ENCODE data around the gene STK10.
A peak's percentile ranks its signal among the peaks of the same experiment; 100 is the strongest.
"Not testable (repeated sequence)": the region's sequence is repeated elsewhere in the genome, so short reads cannot be mapped to it uniquely, and the experiment has no call there.

The STK10 gene

DNA sequence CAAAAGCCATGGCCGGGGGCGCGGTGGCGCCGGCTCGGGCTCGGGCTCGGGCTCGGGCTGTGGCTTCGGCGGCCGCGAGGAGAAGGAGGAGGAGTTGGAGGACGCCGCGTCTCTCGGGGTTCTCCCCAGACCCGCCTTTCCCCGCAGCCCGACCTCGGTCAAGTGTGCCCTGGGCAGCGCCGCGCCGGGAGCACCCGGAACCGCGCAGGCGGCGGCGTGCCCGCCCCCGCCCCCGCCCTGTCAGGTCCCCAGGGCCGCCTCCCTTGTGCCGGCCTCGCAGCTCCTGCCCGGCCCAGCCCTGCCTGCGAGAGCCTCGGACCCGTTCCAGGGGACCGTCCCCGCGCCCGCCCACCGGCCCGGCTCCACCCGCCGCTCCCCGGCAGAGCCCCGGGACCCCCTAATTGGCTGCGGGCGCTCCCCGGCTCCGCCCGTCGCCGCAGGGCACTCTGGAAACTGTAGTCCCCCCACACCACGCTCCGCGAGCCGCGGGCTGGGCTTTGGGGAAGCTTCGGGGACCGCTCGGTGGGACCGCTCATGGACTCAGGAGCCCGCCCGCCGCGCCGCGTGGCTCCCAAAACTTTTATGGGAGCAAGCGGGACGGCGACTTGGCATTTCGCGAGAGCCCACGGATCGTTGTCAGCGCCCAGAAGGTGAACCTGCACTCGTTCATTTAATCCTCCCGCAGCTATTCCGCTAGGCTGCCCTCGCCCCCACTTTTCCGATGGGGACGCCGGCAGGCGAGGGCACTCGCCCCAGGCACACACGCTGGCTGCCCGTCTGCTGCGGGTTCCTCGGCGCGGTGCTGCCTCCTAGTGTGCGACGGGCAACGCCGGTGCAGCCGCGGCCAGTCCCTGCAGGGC lies at the start of gene STK10:
TSS of gene STK10 (minus strand) at position 192 of the 860 bp plus-strand sequence. CDS start at position 10, 182 bp downstream.
- DNase-seq, result peak; percentile 81 to 87

- DNase-seq, result no peak
Measured at GRCh38 chr5:172235827-172236736, 48.1 kb upstream of the STK10 start.

DNA sequence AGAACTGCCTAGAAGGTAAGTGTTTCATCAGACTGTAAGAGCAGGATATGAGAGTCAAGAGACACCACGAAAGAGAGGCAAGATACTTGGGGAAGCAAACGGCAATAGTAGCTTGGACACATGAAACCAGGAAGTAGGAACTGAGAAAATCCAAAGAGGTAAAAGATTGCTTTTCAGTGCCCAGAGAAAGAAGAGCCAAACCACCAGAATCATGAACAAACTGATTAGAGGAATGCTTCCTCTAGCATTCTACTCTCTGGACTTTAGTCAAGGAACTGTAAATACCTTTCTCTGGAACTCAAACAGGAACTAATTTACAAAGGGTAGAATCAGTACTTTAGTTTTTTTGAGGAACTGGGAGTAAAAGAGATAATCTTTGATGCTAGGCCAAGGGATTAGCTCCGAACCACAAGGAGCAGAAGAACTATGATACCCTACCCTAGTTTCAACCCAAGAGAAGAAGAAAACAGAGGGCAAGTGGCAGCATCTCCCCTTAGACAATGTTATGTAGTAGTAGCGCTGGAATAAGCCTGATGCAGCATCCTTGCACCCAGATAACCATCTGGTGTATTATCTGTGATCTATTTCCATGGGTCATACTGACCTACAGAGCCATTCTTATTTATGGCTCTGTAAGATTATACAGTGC lies 47.2 kb upstream of the STK10 start:
- DNase-seq, result no peak

DNA sequence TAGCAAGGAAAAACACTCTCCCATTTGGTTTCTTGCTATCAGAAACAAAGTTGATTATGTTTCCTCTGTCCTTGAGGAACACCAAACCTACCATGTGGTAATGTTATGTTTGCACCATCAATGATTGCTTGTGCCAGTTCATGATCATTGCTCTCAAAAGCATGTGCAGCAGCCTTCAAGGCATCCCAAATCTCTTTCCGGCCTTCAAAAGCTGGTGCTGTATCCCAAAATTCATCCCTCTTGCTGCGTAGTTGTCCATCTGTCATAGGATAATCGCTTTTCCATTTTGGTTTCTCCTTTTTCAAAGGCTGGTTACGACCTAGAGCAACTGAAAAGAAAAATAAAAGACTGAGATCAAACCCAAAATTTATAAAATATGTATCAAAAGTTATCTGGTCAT lies 46.0 kb upstream of the STK10 start:
- no peak for DNase-seq

- no peak for DNase-seq
Measured at GRCh38 chr5:172229904-172230303, 41.9 kb upstream of the STK10 start.

DNA sequence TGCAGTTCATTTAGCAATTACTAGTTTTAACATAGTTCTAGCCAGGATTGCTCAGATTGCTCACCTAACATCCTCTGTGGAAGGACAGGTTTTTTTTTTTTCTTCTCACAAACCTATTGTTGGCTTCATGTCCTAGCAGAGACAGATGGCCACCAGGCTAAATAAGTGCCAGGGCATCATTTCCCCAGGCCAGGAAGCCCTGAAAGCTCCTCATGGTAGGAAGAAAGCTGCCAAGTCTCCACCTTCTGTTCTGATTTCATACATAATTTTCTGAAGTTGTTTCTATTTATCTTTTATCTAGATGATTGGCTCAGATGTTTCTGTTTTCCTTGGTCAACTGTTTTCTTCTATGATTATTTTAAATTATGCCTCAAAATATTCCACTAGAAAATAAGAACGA lies 37.0 kb upstream of the STK10 start:
- no peak for DNase-seq

GRCh38 chr5:172223901-172224873 lies 36.2 kb upstream of the STK10 start:
- DNase-seq, result peak; percentile 12 to 35

GRCh38 chr5:172219296-172219695 lies 31.3 kb upstream of the STK10 start:
- DNase-seq, result no peak

- no peak for DNase-seq
Measured at GRCh38 chr5:172216345-172216744, 28.3 kb upstream of the STK10 start.

DNA sequence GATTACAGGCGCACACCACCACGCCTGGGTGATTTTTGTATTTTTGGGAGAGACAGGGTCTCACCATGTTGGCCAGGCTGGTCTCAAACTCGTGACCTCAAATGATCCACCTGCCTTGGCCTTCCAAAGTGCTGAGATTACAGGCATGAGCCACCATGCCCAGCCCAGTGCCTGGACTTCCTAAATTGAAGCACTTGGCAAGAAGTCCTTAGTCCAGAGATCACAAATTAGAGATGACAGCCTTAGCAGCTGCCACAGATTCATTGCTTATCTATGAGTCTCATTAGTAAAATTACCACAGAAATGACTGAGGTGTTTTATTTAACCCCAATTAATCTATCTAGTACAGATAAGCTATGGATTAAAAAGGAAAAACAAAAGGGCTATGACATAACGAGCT lies 25.1 kb upstream of the STK10 start:
- no peak for DNase-seq

GRCh38 chr5:172211676-172212075 lies 23.7 kb upstream of the STK10 start:
- DNase-seq, result no peak

DNA sequence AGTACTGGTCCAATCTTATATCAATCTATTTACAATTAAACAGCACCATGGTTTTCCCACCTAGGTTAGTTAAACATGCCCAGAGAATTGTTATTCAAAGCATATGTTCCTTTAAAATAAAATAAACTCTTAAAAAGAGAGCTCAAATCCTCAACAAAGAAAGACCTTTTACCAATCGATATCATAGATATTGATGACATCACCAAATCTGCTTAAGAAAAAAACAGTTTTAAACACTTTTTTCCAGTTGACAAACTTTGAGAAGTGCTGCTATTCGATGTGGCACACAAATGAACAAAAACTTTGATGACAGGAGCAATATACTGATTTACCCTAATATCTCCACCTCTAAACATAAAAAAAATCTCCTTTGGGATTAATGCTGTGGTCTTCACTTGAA lies 21.7 kb upstream of the STK10 start:
- no peak for DNase-seq

GRCh38 chr5:172207511-172207910 lies 19.5 kb upstream of the STK10 start:
- DNase-seq, result no peak

- DNase-seq, result not testable (repeated sequence)
Measured at GRCh38 chr5:172205984-172206383, 18.0 kb upstream of the STK10 start.

DNA sequence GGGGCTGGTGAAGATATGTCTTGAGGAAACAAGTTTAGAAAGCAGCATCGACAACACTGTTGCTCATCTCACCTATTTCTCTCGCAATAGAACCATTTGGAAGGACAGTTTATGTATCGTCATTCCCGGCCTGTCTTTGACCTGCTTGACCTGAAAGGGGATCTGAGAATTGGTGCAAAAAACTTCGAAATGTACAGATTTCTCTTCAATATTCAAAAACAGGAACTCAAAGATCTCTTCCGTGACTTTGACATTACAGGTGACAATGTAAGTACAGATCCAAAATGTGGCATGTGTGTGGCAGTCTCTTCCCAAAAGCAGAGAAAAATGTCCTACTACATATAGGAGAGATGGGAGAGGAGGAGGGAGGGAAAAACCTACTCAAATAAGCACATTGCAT lies 12.5 kb upstream of the STK10 start:
- DNase-seq, result no peak

DNA sequence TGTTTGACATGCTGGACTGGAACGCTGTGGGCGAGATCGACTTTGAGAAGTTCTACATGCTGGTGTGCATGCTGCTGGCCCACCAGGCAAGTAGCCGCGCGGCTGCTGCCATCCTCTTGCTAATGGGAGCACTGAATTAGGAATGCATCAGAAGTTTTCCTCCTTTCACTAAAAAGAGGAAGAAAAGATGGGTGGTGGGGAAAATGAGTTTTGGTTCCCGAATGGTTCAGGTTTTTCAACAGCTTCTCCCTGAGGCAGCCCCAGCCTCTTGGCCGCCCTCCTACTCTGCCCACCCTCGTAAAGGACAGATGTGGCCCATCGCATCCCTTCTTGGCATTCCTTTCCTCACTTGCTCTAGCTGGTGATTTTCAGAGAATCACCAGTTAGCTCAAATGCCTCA lies 11.4 kb upstream of the STK10 start:
- no peak for DNase-seq

DNA sequence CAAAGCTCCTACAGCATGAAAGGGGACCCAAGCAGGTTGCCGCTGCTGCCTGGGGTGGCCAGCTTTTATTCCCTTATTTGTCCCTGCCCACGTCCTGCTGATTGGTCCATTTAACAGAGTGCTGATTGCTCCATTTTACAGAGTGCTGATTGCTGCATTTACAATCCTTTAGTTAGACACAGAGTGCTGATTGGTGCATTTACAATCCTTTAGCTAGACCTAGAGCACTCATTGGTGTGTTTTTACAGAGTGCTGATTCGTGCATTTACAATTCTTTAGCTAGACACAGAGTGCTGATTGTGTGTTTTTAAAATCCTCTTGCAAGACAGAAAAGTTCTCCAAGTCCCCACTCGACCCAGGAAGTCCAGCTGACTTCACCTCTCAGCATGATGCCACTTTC lies 9.8 kb upstream of the STK10 start:
- DNase-seq, result not testable (repeated sequence)

GRCh38 chr5:172194985-172195774 lies 7.2 kb upstream of the STK10 start:
- DNase-seq, result no peak

DNA sequence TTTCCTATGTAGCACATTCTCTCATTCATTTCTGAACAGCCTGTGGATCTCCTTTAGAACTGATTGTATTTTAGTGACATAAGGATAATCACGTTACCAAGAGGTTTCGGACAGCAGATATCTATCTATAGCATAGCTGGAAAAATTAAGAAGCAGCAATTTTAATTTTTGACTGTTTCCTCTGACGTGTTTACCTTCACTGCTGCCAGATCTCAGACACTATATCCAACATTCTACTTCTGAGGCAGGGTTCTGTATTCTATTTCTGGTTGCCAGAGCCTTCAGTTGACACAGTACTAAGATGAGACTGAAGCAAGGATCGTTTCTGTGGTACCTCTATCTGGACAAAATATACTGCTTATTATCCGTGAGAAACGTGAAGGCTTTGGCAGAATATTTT lies 5.8 kb upstream of the STK10 start, which contains the start of gene EFCAB9:
TSS of gene EFCAB9 (plus strand) at position 301 of the 400 bp plus-strand sequence. CDS start at position 302, 1 bp downstream.
- DNase-seq, result no peak

GRCh38 chr5:172189693-172190296 lies 1.8 kb upstream of the STK10 start:
- DNase-seq, result no peak

Data from activated CD4-positive, alpha-beta T cell treated with anti-CD3 and anti-CD28 coated beads, Interleukin-2, amount 50 U/mL, for 4 hours (primary cell).